CD4-positive, alpha-beta T cell treated with Interleukin-17A for 1 hour (primary cell): ENCODE measurements around the gene DAB1.

Experiments
- DNase-seq: peaks from one replicate; pipeline ENCODE4 v3.0.0-alpha.2; 2020

Gene DAB1

DNA sequence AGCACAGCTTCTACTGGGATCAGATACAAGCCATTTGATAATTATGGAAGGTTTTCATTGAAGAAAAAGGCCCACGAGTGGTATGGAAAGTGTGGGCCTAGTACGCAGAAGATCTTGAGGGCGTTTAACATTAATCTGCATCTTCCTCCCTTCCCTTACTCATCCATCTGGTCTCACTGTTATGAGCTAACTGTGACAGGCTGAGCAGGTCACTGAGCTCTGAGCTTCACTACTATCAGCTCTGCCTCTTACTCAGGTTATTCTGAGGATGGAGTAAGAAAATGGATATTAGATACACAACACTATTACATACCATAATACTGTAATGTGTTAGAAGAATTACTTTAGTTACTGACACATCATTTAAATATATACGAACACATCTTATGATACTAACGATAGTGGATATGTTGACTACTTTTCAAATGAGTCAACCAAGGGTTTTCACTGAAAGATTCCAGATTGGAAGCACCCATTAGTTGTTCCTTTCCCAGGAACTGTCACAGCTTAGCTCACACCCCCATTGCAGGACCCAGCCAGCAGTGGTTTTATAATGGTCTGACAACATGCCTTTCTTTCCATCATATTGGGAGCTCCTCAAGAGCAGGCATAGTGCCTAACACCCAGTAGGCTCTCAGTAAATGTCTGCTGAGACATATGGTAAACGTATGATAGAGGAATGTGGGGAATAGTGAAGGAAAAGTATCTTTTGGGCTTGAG is 360.3 kb downstream of the DAB1 start:
- no peak for DNase-seq

GRCh38 chr1:57061369-57061768 is 362.5 kb downstream of the DAB1 start:
- no peak for DNase-seq

DNA sequence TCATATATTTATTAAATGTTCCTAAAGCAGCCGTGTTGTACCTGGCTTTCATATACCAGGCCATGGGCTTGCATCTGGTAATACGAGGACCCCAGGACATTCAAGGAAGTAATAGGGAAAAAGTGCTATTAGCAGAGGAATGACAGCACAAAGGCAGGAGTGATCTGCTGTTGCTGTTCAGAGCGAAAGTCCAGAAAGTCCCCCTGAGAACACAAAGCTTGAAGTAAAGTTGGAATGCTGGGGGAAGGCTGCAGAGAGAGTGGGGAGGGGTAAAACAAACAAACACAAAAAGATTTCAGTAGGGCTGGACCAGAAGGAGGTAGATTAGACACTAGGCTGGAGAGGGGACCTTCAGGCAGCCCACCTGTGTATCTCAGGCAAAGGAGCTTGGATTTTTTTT is 363.4 kb downstream of the DAB1 start:
- no peak for DNase-seq

- DNase-seq = no peak
Measured at GRCh38 chr1:57058652-57059501, 365.0 kb downstream of the DAB1 start.

DNA sequence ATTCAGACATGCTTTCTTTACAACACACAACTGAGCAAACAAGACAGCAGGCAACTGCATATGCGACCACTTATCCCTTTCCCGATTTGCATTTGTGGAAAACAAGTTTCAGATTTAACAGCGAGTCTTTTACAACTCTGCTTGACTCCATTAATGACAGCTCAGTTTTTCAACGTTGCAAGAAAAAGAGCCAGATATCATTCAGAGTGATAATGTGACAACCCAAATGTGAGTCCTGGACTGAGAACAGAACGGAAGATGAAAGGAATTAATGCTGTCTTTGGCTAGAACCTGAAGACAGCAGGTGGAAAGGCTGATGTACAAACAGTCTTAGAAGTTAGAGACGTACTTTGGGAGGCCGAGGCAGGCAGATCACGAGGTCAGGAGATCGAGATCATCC is 375.0 kb downstream of the DAB1 start:
- DNase-seq = no peak

DNA sequence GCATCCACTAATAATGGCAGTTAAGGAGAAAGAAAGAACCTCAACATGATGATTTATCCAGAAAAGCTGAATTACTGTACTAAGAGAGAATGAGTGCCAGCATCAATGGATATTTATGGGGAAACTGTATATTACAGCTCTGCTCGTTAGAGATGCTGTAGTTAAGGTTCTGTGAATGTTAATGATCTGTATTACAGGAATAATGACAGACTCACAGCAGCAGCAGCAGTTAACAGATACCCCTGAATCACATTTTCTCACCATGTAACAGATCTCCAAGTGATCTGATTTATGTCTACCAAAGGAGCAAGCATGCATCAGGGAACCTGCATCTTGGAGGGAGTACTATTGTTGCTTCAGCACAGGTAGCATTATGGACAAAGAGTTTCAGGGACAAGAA is 377.4 kb downstream of the DAB1 start:
- no peak for DNase-seq

- DNase-seq = no peak
Measured at GRCh38 chr1:57041901-57042300, 382.0 kb downstream of the DAB1 start.

DNA sequence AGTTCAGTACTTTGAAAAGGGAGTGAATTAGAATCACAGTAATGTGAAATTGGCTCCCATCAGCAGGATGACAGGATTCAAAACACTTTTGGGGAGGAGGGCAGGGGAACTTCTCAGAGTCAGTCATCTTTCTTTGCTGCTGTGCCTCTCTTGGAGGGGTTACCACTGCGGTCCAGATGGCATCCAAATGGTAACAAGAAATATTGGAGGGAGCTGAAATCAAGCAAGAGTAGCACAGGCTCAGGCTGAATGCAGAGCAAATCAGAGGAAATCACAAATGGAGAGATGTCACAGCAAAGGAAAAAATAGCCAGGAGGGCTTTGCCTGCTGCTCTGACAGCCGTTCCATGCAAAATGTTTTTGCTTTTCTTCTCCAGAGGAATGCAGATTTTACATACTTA is 383.0 kb downstream of the DAB1 start:
- DNase-seq = no peak

DNA sequence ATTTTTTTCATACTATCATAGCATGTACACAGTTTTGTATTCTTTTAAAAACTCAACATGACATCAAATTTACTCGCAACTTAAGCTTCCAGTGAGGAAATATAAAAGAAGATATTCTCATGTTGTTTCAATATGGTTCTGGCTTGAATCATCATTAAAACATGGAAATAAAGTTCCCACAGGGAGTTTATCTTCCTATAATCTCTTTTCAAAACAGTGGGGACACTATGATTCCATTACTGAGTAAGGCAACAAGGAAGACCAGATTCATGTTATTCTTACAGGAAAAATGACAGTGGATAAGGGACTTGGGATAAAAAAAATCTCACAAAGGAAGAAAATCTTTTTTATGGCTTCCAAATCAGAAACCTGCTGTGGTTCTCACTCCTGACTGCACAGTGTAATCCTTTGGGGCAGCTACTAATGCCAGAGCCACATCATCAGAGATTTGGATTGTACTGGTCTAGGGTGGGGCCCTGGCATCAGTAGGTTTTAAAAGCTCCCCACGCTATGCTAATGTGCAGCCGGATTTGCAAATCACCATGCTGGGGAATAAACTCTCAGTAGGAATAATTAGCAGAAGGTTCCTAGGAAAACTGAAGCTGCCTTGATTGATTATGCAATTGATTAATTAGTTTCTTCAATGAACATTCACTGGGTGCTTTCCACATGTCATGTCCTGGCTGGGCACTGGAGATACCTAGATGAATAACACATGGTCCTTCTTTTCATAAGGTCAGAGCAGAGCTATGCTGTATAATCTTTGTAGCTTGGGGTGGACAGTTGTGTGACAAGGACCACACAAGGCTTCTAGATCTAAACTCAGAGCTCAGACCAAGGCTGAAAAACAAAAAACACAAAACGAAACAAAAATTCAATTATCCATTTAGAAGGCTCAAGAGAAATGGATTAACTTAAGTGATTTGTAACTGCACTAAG is 386.9 kb downstream of the DAB1 start:
- DNase-seq = no peak

DNA sequence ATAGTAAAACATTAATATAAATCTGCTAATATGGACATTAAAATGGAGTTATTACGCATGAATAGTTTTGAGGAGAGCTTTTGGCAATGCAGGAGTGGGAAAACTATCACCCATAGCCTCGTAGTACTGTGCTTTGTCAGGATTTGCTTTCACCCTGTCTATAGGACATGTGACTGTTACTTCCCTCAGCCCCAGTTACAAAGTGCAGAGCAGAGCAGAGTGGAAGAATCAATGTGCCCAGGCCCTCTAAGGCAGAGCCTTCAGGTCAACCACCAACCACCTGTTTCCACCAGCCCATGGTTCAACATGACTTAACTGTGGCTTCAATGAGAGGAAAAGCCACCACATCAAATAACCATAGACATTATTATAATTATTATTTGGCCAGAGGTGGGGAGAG is 389.1 kb downstream of the DAB1 start:
- no peak for DNase-seq

- DNase-seq = no peak
Measured at GRCh38 chr1:57033222-57034001, 390.4 kb downstream of the DAB1 start.

- DNase-seq = no peak
Measured at GRCh38 chr1:57026624-57027354, 397.1 kb downstream of the DAB1 start.

GRCh38 chr1:57024855-57025254 is 399.0 kb downstream of the DAB1 start:
- DNase-seq = no peak

GRCh38 chr1:57024428-57024827 is 399.4 kb downstream of the DAB1 start:
- no peak for DNase-seq

- DNase-seq = no peak
Measured at GRCh38 chr1:57020216-57020615, 403.6 kb downstream of the DAB1 start.

- DNase-seq = no peak
Measured at GRCh38 chr1:57019236-57019839, 404.5 kb downstream of the DAB1 start.

GRCh38 chr1:57018119-57018518 is 405.7 kb downstream of the DAB1 start:
- no peak for DNase-seq

GRCh38 chr1:57017717-57018116 is 406.1 kb downstream of the DAB1 start:
- DNase-seq = no peak

- DNase-seq = no peak
Measured at GRCh38 chr1:57017200-57017599, 406.7 kb downstream of the DAB1 start.

DNA sequence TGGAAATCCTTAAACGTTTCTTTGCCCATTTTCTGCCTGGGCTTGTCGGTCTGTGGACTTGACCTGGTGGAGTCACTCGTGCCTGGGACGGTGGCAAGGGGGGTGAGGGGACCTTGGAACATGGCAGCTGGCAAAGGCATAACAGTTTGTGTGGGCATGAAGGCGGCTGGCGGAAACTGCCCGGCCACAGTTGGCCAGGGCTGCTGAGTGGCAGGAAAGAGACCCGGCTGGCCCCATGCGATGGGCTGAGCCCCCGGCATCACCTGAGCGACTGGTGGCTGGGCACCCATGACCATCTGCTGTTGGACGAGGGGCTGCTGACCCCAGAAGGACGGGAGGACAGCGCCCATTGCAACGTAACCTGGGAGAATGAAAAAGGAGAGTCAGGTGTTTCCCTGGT is 408.8 kb downstream of the DAB1 start:
- no peak for DNase-seq

DNA sequence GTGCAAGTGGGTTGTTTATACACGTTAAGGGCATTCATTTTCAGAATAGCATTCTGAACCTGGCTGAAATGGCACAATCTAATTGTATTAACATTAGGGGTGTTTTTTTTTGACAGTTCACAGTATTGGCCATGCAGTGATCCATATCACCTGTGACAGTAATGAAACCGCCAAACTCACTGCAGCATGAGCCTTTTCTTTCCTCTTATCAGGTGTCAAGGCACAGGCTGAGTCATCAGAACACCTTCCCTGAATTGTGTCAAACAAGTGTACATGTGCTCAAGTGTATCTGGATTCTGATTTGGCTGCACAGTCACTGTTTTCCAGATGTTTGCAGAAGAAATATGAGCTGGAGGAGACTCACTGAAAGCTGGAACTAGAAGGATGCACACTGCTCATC is 410.3 kb downstream of the DAB1 start:
- no peak for DNase-seq
